Adipocyte (in vitro differentiated cells): ENCODE data around the gene TCF7L2.

Source experiments
- DNase-seq: peaks from one replicate; pipeline ENCODE4 v3.0.0-alpha.2; 2015; ENCODE audit warnings: low read depth
- H3K27me3 ChIP-seq: replicated peaks from 2 replicates; pipeline ENCODE4 v1.7.0; 2013; ENCODE audit warnings: mild to moderate bottlenecking, low read length, moderate library complexity; ENCODE audit not compliant: control insufficient read depth, insufficient read depth
- H3K36me3 ChIP-seq: 2 replicates; pipeline ENCODE4 v1.7.0; 2013; ENCODE audit warnings: low read length, mild to moderate bottlenecking, moderate library complexity; ENCODE audit not compliant: control insufficient read depth, insufficient read depth, severe bottlenecking
- H3K4me1 ChIP-seq: 2 replicates; pipeline ENCODE4 v1.7.0; 2013; ENCODE audit warnings: mild to moderate bottlenecking, low read length, moderate library complexity; ENCODE audit not compliant: control insufficient read depth, insufficient read depth
- H3K4me3 ChIP-seq: 2 replicates; pipeline ENCODE4 v1.7.0; 2013; ENCODE audit warnings: mild to moderate bottlenecking, low read length, moderate library complexity
- H3K9ac ChIP-seq: 2 replicates; pipeline ENCODE4 v1.7.0; 2013; ENCODE audit warnings: mild to moderate bottlenecking, low read length, moderate library complexity
- H3K9me3 ChIP-seq: 2 replicates; pipeline ENCODE4 v1.7.0; 2013; ENCODE audit warnings: mild to moderate bottlenecking, low read length, moderate library complexity; ENCODE audit not compliant: control insufficient read depth

The TCF7L2 gene

GRCh38 chr10:113169111-113169510, 219.1 kb downstream of the TCF7L2 start:
- no peak for DNase-seq
- peaks cover 41% of the 10 kb centered on the region for H3K36me3 ChIP-seq
- H3K9ac ChIP-seq, result no peak overlapping the region
- no peaks in the 10 kb centered on the region for H3K27me3 ChIP-seq
- H3K9me3 ChIP-seq, result no peaks in the 10 kb centered on the region
- no peaks in the 10 kb centered on the region for H3K4me1 ChIP-seq
- H3K4me3 ChIP-seq, result no peak overlapping the region

DNA sequence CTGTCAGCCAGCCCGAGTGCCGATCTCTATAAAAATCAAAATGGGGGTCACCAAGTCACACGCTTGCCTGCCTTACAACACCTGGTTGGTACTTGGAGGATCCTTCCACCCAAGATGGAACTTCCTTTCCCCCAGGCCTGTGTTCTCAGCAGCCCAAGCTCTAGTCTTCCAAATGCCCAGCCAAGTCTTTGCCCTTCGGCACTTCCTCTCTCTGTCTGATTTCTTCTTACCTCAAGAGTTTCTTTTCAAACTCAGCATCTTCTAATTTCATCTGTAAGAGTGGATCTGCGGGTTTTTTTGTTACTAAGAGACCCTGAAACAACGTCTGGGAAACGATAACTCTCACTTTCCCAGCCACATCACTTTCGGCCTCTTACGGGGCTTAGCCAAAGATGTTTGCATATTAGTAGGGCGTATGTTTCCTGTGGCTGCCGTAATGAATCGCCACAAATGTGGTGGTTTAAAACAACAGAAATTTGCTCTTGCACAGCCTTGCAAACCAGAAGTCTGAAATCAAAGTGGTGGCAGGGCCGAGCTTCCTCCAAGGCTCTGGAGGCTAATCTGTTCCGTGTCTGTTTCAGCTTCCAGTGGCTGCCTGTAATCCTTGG, 219.9 kb downstream of the TCF7L2 start:
- no peak for DNase-seq
- Histone ChIP-seq H3K9ac (no peak overlapping the region), H3K4me1 (no peaks in the 10 kb centered on the region), H3K36me3 (peaks cover 33% of the 10 kb centered on the region), H3K9me3 (no peaks in the 10 kb centered on the region), H3K27me3 (no peaks in the 10 kb centered on the region), H3K4me3 (no peak overlapping the region)

- Histone ChIP-seq H3K36me3 (peaks cover 17% of the 10 kb centered on the region), H3K4me1 (no peaks in the 10 kb centered on the region), H3K4me3 (no peak overlapping the region), H3K27me3 (no peaks in the 10 kb centered on the region), H3K9ac (no peak overlapping the region), H3K9me3 (no peaks in the 10 kb centered on the region)
- no peak for DNase-seq
These were observed 221.6 kb downstream of the TCF7L2 start for GRCh38 chr10:113171662-113172061.

DNA sequence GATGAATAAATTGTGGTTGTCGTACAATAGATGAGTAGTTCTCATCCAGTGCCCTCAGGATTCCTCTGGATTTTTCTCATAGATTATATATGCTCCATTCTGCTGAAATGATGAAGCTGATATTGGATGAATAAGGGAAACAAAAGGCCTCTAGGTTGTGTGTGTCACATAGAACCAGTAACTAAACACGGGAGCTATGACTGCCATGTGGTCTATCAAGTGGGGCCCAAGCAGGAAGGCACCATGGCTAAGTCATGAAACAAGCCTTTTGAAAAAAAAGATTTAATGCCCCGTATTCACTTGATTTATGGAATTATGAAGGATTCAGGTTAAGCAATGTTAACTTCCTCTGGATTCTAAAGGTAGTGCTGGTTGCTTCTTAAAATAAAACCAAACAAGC, 225.1 kb downstream of the TCF7L2 start:
- no peak overlapping the region for H3K4me3 ChIP-seq

GRCh38 chr10:113175756-113176651, 226.0 kb downstream of the TCF7L2 start:
- Histone ChIP-seq H3K9me3 (no peaks in the 10 kb centered on the region), H3K36me3 (no peaks in the 10 kb centered on the region), H3K4me3 (no peak overlapping the region), H3K27me3 (no peaks in the 10 kb centered on the region), H3K9ac (no peak overlapping the region), H3K4me1 (no peaks in the 10 kb centered on the region)
- DNase-seq, result no peak

More for the DNA sequence above, 225.1 kb downstream of the TCF7L2 start:
- DNase-seq, result no peak
- Histone ChIP-seq H3K4me1 (no peaks in the 10 kb centered on the region), H3K9me3 (no peaks in the 10 kb centered on the region), H3K27me3 (no peaks in the 10 kb centered on the region), H3K9ac (no peak overlapping the region), H3K36me3 (no peaks in the 10 kb centered on the region)

DNA sequence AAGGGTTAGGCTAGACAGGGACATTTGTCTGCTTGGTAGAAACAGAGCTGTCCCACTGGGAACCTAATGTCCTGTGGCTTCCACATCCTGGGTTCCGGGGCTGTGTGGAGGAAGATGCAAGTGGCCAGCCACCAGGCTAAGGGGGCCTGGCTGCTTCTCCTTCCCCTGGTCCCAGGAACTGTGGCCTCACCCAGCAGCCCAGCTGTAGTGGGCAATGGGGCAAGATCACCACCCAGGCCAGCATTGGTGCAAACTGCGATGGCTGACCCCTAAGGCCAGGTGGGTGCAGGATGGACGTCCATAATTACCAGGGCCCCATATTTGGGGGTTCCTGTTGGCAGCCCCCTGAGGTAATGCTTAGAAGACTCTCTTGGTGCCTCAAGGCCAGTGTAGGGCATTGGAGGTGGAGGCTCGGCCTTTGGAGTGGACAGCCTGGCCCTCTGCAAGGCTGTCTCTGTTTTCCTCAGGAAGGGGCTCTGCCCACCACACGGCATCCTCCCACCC, 226.7 kb downstream of the TCF7L2 start:
- no peaks in the 10 kb centered on the region for H3K27me3 ChIP-seq
- DNase-seq, result no peak
- H3K4me1 ChIP-seq, result no peaks in the 10 kb centered on the region
- H3K36me3 ChIP-seq, result no peaks in the 10 kb centered on the region
- H3K9ac ChIP-seq, result no peak overlapping the region
- H3K9me3 ChIP-seq, result no peaks in the 10 kb centered on the region
- H3K4me3 ChIP-seq, result no peak overlapping the region

GRCh38 chr10:113177156-113177935, 227.3 kb downstream of the TCF7L2 start:
- no peaks in the 10 kb centered on the region for H3K36me3 ChIP-seq
- H3K9me3 ChIP-seq, result no peaks in the 10 kb centered on the region
- DNase-seq, result no peak

GRCh38 chr10:113177936-113178335, 227.9 kb downstream of the TCF7L2 start:
- Histone ChIP-seq H3K27me3 (no peaks in the 10 kb centered on the region), H3K9me3 (no peaks in the 10 kb centered on the region), H3K9ac (no peak overlapping the region), H3K36me3 (no peaks in the 10 kb centered on the region), H3K4me1 (no peaks in the 10 kb centered on the region), H3K4me3 (no peak overlapping the region)
- no peak for DNase-seq

More at GRCh38 chr10:113177156-113177935, 227.3 kb downstream of the TCF7L2 start:
- H3K4me3 ChIP-seq, result no peak overlapping the region
- H3K27me3 ChIP-seq, result no peaks in the 10 kb centered on the region
- no peaks in the 10 kb centered on the region for H3K4me1 ChIP-seq
- no peak overlapping the region for H3K9ac ChIP-seq

- DNase-seq, result no peak
- H3K4me1 ChIP-seq, result no peaks in the 10 kb centered on the region
- no peaks in the 10 kb centered on the region for H3K9me3 ChIP-seq
- no peaks in the 10 kb centered on the region for H3K36me3 ChIP-seq
- H3K9ac ChIP-seq, result no peak overlapping the region
- H3K27me3 ChIP-seq, result no peaks in the 10 kb centered on the region
- no peak overlapping the region for H3K4me3 ChIP-seq
These were observed 228.7 kb downstream of the TCF7L2 start for GRCh38 chr10:113178771-113179170.

DNA sequence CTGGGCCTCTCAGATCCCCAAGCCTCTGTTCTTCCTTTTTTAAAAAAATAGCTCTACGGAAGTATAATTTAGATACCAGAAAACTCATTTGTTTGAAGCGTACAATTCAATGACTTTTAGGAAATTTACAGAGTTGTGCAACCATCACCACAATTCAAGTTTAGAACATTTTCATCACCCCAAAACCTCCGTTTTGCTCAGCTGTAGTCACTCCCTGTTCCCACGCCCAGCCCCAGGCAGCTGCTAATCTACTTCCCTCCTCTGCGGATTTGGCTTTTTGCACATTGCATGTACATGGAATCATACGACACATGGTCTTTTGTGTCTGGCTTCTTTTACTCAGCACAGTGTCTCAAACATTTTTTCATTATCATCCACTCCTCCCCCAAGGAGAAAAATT, 229.2 kb downstream of the TCF7L2 start:
- H3K9ac ChIP-seq, result no peak overlapping the region
- H3K4me1 ChIP-seq, result no peaks in the 10 kb centered on the region
- no peak overlapping the region for H3K4me3 ChIP-seq
- H3K36me3 ChIP-seq, result no peaks in the 10 kb centered on the region
- no peaks in the 10 kb centered on the region for H3K27me3 ChIP-seq
- DNase-seq, result no peak
- H3K9me3 ChIP-seq, result no peaks in the 10 kb centered on the region

GRCh38 chr10:113179966-113180365, 229.9 kb downstream of the TCF7L2 start:
- Histone ChIP-seq H3K27me3 (peaks cover 7% of the 10 kb centered on the region), H3K36me3 (no peaks in the 10 kb centered on the region), H3K4me3 (no peak overlapping the region), H3K9me3 (no peaks in the 10 kb centered on the region), H3K9ac (no peak overlapping the region), H3K4me1 (no peaks in the 10 kb centered on the region)
- no peak for DNase-seq
